GM12864 (cell line): ENCODE data around the gene PPP2R2D.

Experiments
- DNase-seq: peaks from one replicate; pipeline ENCODE4 v3.0.0-alpha.2; 2011; ENCODE audit warnings: low read depth
- H3K4me3 ChIP-seq: 2 replicates; pipeline ENCODE4 v1.5.1; 2011; ENCODE audit warnings: mild to moderate bottlenecking, low read depth, low read length, control low read depth
- TF ChIP-seq, protein P1 (sequence below): IDR thresholded peaks from 2 replicates; pipeline ENCODE4 v1.5.1; 2011; ENCODE audit warnings: low read depth, mild to moderate bottlenecking, moderate library complexity, low read length, control low read depth, inconsistent platforms; ENCODE audit errors: missing control alignments

Gene PPP2R2D

DNA sequence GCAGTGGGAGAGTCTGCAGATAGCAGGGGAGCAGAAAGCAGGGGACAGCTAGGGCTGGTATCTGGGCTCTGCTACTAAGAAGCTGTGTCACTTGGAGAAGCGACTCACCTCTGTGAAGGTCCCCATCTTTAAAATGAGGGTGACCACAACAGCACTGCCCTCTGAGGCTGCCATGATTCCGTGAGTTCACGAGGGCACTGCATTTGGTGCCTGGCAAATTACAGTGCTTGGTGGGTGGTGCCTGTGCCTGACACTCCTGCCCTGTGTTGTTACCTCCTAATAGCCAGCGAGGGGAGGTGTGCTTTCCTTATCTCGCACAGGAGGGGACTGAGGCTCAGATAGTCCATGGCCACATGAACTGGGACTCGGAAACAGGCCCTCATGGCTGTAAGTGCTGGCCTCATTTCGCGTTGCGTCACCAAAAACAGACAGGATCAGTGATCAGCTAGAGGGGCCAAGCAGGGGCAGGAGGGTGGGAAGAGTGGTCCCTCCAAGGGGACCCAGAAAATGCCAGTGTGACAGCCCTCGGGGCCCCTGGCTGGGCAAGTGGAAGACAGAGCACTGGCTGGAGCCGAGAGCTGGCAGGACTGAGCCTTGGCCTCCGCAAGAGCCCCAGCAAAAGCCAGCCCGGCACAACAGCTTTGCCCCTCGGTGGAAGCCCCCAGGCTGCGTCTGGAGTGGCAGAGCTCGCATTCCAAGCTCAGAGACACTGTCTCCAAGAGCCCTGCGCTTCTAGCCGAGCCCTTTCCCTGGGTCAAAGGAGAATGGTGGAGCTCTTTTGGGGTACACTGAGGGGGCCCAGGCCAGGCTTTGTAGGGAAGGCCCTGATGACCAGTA, 98.3 kb downstream of the PPP2R2D start:
- DNase-seq, result no peak
- H3K4me3 ChIP-seq, result no peak overlapping the region
- TF ChIP-seq, protein P1, sequence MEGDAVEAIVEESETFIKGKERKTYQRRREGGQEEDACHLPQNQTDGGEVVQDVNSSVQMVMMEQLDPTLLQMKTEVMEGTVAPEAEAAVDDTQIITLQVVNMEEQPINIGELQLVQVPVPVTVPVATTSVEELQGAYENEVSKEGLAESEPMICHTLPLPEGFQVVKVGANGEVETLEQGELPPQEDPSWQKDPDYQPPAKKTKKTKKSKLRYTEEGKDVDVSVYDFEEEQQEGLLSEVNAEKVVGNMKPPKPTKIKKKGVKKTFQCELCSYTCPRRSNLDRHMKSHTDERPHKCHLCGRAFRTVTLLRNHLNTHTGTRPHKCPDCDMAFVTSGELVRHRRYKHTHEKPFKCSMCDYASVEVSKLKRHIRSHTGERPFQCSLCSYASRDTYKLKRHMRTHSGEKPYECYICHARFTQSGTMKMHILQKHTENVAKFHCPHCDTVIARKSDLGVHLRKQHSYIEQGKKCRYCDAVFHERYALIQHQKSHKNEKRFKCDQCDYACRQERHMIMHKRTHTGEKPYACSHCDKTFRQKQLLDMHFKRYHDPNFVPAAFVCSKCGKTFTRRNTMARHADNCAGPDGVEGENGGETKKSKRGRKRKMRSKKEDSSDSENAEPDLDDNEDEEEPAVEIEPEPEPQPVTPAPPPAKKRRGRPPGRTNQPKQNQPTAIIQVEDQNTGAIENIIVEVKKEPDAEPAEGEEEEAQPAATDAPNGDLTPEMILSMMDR, result no peak

DNA sequence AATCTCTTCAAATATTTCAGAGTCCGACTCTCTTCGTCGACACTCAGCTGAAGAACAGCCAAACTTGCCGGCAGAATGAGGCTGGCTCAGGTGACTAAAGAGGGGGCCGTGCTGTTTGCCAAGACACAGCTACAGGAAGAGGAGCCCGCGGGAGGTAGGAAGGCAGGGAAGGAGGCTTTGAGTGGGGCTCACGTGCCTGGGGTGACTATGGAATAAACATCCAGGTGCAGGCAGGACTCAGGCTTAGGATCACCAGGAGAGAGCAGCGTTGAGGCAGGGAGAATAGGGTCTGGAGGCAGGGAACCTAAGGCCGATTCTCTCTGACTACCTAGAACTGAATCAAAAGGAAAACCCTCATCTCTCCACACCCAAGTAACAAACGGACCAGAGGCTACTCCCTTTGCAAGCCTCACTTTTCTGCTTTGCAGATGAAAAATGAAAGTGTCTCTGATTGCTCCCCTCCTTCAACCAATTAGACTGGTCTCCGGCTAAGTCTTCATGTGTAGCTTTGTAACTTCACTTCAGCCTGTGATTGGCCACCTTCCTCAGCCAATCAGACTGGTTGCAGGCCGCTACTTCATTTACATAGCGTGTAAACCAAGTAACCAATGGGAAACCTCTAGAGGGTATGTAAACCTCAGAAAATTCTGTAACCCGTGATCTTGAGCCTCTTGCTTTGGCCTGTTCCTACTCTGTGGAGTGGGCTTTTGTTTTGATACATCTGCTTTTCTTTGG, 100.6 kb downstream of the PPP2R2D start:
- DNase-seq, result no peak
- TF ChIP-seq, protein P1, result no peak
- H3K4me3 ChIP-seq, result no peak overlapping the region

DNA sequence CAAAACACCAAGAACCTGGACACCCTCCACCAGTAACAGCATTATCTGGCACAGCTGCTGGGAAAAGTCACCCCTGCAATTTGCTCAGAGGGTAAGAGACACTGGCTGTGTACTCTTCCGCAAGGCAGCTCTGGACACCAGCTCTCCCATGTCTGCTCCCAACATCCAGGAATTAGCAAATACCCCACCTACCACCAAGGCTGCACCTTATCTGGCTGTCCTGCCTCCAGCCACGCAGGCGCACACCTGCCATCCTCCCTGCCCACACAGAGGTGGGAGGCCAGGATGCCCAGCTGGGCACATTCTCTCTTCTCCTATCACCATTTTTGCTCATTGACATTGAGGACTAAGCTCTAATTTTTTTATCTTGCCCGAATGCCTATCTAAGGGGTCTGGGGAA, 101.2 kb downstream of the PPP2R2D start:
- TF ChIP-seq, protein P1, result no peak
- H3K4me3 ChIP-seq, result no peak overlapping the region
- DNase-seq, result no peak

DNA sequence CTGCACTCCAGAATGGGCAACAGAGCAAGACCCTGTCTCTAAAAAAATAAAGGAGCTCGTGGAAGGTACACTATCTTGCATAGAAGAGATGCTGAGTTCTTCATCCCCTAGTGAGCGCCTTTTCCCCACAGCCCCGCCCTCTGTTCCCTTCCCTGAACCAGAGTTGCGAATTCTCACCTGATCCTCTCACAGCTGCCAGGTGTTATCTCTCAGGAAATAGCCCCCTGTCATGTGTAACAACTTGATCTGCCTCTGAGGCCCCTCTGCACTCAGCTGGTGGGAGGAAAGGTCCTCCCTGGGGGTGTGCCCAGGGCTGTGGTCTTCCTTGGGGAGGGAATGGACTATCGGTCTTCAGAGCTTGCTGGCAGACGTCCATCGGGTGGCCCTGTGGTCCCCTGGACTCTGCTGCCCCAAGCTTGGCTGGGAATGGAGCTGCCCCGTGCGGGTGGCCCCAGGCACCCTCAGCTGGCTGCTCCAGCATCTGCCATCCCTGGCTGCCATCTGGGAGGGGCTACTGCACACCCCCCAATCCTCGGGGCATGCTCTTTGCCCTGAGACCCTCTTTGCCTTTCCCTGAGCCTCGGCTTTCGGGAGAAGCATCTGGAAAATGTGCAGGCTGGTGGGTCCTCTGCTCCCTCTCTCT, 102.6 kb downstream of the PPP2R2D start:
- DNase-seq, result no peak
- TF ChIP-seq, protein P1, result no peak

DNA sequence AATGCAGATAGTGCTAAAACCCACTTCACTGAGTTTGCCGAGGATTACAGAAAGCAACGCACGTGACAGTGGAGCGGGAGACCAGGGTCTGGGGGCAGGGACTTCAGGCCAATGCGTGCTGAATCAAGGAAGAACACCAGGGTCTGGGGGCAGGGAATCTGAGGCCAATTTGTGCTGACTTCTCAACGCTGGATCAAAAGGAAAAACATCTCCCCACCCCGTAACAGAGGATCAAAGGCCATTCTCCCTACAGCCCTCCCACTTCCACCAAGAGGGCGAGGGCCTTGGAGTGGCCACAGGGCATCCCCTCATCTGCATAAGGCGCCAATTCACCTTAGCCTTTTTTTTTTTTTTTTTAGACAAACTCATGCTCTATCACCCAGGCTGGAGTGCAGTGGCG, 103.2 kb downstream of the PPP2R2D start:
- DNase-seq, result no peak
- H3K4me3 ChIP-seq, result no peak overlapping the region
- TF ChIP-seq, protein P1, result no peak

More for the DNA sequence above, 102.6 kb downstream of the PPP2R2D start:
- no peak overlapping the region for H3K4me3 ChIP-seq

DNA sequence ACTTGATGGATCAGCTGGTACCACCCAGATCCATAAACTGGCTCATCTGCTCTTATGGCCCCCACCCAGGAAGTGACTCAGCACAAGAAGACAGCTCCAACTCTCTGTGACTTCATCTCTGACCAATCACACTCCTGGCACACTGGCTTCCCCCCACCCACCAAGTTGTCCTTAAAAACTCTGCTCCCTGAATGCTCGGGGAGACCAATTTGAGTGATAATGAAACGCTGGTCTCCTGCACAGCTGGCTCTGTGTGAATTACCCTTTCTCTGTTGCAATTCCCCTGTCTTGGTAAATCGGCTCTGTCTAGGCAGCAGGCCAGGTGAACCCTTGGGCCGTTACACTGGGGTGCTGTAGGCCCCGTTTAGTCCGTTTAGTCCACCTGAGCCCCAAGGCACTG, 104.3 kb downstream of the PPP2R2D start:
- H3K4me3 ChIP-seq, result no peak overlapping the region
- no peak for DNase-seq
- TF ChIP-seq, protein P1, result no peak
